ENCODE data around the gene EFCAB8.

EFCAB8 gene

DNA sequence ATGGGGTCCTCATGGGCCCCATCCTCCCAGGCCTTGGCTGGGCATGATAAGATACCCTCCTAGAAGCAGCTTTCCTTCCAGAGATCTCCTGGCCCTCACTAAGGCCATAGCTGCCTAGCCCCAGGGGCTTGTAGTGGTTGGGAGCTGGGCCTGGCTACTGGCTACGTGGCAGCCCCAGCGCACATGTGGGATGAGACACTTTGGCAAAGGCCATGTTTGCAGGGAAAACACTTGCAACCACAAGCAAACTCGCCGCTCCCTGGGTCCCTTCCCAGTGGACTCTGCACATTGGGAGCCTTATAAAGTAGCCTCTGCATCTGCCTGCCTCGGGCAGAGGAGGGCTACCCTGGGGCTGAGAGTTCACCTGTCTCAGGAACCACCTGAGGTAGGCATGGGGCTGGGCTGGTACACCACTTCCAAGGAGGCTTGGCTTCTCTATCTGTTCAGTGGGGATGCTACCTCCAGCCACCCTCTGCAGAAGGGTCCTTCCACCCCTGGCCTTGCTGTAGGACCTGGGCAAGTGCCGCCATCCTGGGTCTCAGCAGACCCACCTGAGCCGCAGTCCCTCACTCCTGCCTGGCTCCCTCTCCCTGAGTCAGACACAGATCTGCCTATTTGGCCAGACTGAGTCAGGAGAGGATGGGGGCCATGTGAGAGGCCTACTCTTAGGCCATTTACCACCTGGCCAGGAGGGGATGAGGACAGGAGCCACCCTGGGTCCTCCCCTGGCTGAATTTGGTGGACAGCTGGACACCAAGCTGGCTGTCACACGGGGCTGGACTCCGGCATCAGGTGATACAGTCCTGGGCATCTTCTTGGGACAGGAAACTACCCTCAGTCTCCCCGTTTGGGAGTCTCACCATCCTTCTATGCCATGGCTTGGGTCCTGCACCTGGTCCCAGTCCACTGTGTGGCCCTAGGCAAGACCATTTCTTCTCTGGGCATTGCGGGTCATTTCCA is 148.9 kb downstream of the EFCAB8 start, which contains the start of gene BPIFB2:
Gene BPIFB2 (plus strand): TSS at position 329 of the 960 bp plus-strand sequence. CDS start 871 bp downstream, outside the sequence.
- H3K4me3 ChIP-seq (ENCODE audit: control insufficient read depth, low read depth, low read length): no peak within 1 kb of the TSS
- no peak for DNase-seq (ENCODE audit: low read depth)
- TF ChIP-seq, protein P1, sequence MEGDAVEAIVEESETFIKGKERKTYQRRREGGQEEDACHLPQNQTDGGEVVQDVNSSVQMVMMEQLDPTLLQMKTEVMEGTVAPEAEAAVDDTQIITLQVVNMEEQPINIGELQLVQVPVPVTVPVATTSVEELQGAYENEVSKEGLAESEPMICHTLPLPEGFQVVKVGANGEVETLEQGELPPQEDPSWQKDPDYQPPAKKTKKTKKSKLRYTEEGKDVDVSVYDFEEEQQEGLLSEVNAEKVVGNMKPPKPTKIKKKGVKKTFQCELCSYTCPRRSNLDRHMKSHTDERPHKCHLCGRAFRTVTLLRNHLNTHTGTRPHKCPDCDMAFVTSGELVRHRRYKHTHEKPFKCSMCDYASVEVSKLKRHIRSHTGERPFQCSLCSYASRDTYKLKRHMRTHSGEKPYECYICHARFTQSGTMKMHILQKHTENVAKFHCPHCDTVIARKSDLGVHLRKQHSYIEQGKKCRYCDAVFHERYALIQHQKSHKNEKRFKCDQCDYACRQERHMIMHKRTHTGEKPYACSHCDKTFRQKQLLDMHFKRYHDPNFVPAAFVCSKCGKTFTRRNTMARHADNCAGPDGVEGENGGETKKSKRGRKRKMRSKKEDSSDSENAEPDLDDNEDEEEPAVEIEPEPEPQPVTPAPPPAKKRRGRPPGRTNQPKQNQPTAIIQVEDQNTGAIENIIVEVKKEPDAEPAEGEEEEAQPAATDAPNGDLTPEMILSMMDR (conservative IDR thresholded peaks at IDR 0.05; ENCODE audit: control insufficient read depth, insufficient read depth, low read depth, low read length): no peak

DNA sequence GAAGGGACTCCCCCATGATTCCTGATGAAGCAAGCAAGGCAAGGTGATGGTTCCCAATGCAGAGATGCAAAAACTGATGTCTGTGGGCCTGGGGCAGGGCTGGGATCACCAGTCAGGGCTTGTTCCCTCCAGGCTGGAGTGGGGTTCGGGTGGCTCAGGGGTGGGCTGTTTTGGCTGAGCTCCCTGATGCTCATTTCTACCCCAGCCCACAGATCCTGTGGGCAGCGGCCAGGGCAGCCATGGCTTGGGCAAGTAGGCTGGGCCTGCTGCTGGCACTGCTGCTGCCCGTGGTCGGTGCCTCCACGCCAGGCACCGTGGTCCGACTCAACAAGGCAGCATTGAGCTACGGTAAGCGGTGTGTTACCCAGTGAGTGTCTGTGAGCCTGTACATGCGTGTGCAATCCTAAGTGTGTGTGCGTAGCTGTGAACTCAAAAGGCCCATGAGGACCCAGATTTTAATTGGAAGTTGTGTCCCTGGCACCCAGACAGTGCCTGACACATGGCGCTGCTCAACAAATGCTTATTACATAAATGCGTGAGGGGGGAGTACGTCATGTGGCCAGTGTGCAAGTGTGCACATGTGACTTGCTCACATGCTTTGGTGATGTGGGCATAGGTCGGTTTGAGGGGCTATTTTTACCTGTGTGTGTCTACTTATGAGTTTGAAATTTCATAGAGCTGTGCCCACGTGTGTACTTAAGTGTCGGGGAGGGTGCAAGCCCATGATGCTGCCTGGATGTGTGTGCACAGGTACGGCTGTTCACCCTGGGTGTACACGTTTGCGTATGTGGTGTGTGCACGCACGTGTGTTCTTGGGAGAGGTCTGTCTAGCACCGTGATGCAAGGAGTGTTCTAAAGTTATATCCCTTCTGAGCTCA is 149.9 kb downstream of the EFCAB8 start:
- H3K4me3 ChIP-seq (ENCODE audit: control insufficient read depth, low read depth, low read length): no peak overlapping the region
- TF ChIP-seq, protein P1 (conservative IDR thresholded peaks at IDR 0.05; ENCODE audit: control insufficient read depth, insufficient read depth, low read depth, low read length): no peak
- DNase-seq (ENCODE audit: low read depth): no peak

GRCh38 chr20:33009214-33010132 is 150.8 kb downstream of the EFCAB8 start:
- TF ChIP-seq, protein P1 (conservative IDR thresholded peaks at IDR 0.05; ENCODE audit: control insufficient read depth, insufficient read depth, low read depth, low read length): no peak
- DNase-seq (ENCODE audit: low read depth): no peak
- no peak overlapping the region for H3K4me3 ChIP-seq (ENCODE audit: control insufficient read depth, low read depth, low read length)

- no peak overlapping the region for H3K4me3 ChIP-seq (ENCODE audit: control insufficient read depth, low read depth, low read length)
- no peak for DNase-seq (ENCODE audit: low read depth)
- TF ChIP-seq, protein P1 (conservative IDR thresholded peaks at IDR 0.05; ENCODE audit: control insufficient read depth, insufficient read depth, low read depth, low read length): no peak
These were observed 151.4 kb downstream of the EFCAB8 start for GRCh38 chr20:33010133-33010504.

GRCh38 chr20:33010674-33011449 is 152.1 kb downstream of the EFCAB8 start:
- no peak overlapping the region for H3K4me3 ChIP-seq (ENCODE audit: control insufficient read depth, low read depth, low read length)
- DNase-seq (ENCODE audit: low read depth): no peak
- TF ChIP-seq, protein P1 (conservative IDR thresholded peaks at IDR 0.05; ENCODE audit: control insufficient read depth, insufficient read depth, low read depth, low read length): no peak

Measured in fibroblast of mammary gland (primary cell).